Peyer's patch (tissue), 4 donors: ENCODE results near the gene GNB5.

Source experiments
- POLR2A ChIP-seq, 2 donors: fragments of 450-650 bp; IDR thresholded peaks; one replicate each; pipeline ENCODE4 v1.5.1; 2017; ENCODE audit warnings: antibody characterized with exemption in 2 of 2, mild to moderate bottlenecking in 2 of 2, moderate library complexity in 2 of 2
- TF ChIP-seq, protein P1 (sequence below), 6 experiments: fragments of 450-650 bp in 4 of 6; fragments of 200-600 bp in 2 of 6; sonication (generic) in 1 of 6; IDR thresholded peaks; one replicate each; pipeline ENCODE4 v1.5.1; 2017 to 2019; ENCODE audit warnings: antibody characterized with exemption in 6 of 6, mild to moderate bottlenecking in 3 of 6, moderate library complexity in 1 of 6

DNA sequence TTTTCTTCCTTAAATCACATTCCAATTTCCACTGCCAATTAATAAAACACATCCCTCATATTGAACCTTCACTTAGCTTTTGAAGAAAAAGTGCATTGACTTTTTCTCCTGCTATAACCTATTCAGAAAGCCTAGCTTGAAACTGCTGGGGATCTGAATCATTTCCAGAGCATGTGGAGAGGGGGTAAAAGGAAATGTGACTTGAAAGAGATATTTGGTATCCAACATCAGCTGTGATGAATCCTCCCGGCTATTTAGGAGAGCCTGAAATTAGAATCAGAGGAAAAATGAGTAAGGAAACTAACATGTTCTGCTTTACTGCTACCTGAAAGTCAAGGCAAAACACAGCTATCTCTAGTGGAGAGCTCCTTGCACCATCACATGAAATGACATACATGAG is 2.6 kb upstream of the GNB5 start:
- no peak for TF ChIP-seq POLR2A (IDR thresholded peaks at IDR 0.05)
- TF ChIP-seq, protein P1, sequence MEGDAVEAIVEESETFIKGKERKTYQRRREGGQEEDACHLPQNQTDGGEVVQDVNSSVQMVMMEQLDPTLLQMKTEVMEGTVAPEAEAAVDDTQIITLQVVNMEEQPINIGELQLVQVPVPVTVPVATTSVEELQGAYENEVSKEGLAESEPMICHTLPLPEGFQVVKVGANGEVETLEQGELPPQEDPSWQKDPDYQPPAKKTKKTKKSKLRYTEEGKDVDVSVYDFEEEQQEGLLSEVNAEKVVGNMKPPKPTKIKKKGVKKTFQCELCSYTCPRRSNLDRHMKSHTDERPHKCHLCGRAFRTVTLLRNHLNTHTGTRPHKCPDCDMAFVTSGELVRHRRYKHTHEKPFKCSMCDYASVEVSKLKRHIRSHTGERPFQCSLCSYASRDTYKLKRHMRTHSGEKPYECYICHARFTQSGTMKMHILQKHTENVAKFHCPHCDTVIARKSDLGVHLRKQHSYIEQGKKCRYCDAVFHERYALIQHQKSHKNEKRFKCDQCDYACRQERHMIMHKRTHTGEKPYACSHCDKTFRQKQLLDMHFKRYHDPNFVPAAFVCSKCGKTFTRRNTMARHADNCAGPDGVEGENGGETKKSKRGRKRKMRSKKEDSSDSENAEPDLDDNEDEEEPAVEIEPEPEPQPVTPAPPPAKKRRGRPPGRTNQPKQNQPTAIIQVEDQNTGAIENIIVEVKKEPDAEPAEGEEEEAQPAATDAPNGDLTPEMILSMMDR (IDR thresholded peaks at IDR 0.05): no peak
